SKM-1 (cell line): ENCODE results near the gene SLC24A4.
A peak's percentile ranks its signal among the peaks of the same experiment; 100 is the strongest.

Source experiments
- DNase-seq: peaks from one replicate; lab custom pipeline; 2025; ENCODE audit not compliant: unreplicated experiment; lab: John Stamatoyannopoulos, UW

Gene SLC24A4

GRCh38 chr14:92360651-92361370 is 37.8 kb downstream of the SLC24A4 start:
- no peak for DNase-seq

- DNase-seq: no peak
These were observed 39.8 kb downstream of the SLC24A4 start for GRCh38 chr14:92362781-92363235.

GRCh38 chr14:92366237-92366636 is 43.3 kb downstream of the SLC24A4 start:
- DNase-seq: no peak

DNA sequence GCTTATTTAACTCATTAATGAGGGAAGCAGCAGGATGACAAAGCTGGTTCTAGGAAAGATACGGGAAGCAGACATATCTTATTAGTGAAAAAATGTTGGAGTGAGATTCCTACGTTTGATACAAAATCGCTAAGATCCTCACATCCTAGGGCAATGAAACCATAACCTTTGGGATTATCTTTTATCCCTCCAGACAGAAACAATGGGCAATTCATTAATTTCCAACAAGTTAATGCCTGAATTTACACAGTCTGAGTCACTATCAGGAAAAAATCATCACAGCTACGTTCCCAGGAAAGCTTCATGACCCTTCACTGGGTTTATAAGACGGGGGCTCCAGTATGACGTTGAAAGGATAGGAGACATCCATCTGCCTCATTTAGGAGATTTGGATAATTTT is 45.0 kb downstream of the SLC24A4 start:
- DNase-seq: no peak

DNA sequence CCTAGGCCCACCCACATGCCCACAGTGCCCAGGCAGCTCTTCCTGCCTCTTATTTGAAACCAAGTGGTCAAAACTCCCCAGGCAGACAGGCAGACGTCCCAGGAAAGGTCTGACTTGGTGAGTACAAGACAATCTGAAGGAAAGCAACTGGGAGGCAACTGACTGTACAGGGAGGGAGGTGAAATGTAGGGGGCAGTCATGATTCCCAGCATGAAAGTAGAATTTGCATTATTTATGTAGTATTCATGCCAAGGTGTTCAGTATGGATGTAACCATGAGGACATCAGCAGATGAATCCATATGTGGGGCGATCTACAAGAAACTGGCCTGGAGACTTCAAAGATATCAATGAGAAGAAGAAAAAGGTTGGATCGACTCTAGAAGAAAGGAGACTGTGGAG is 46.1 kb downstream of the SLC24A4 start:
- DNase-seq: no peak

GRCh38 chr14:92372230-92372629 is 49.3 kb downstream of the SLC24A4 start:
- DNase-seq: no peak

DNA sequence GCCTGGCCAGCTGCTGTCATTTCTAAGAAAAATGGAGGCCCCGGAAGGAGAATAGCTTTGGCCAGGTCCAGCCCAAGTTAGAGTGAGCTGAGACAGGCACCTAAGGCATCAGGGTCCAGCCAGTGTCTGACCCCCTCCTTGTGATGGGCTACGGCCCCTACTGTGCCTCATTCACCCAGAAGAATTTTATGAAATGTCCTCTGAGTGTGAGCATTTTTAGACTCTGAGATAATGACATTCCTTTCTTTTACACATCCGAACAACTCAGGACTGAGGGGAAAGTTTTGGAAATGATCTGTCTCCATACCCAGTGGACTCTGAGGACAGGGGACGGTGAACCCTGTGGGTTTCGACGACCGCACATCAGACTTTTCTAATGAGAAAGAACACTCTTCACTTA is 50.4 kb downstream of the SLC24A4 start:
- DNase-seq: no peak

GRCh38 chr14:92380131-92380530 is 57.2 kb downstream of the SLC24A4 start:
- DNase-seq: no peak

DNA sequence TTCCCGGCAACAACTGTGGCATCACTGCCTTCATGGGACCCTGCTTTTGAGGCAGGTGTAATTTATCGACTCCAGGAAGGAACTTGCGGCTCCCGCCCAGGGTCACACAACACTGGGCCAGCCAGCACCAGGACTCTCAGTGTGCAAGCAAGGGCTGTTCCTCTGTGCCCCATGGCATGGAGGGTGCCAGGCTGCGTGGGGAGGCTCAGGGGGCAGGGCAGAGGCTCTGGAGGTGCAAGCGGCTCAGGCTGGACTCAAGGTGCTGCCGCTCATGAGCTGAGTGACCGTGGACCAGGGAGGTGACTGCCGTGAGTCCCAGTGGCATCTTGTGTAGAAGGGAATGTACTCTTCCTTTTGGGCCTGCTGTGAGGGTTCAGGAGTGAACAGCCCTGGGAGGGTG is 57.6 kb downstream of the SLC24A4 start:
- DNase-seq: no peak

GRCh38 chr14:92382677-92383076 is 59.7 kb downstream of the SLC24A4 start:
- DNase-seq: no peak

DNA sequence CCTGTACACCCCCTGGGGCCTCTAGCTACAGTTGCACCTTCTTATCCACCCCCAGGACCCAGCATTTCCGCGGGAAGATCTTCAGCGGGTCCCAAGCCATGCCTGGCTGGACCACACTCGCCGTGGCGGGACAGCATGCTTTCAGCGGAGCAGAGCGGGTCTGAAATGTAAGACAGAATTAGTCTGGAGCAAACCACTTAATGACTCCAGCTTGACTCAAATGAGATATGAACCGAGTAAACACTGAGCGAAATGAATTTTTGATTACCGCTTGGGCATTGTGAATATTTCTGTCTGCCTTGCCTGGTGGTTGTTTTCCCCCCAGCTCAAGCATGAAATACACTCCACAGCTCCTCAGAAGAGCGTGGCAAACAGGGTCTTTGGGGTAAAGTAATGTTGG is 60.8 kb downstream of the SLC24A4 start:
- DNase-seq: no peak

DNA sequence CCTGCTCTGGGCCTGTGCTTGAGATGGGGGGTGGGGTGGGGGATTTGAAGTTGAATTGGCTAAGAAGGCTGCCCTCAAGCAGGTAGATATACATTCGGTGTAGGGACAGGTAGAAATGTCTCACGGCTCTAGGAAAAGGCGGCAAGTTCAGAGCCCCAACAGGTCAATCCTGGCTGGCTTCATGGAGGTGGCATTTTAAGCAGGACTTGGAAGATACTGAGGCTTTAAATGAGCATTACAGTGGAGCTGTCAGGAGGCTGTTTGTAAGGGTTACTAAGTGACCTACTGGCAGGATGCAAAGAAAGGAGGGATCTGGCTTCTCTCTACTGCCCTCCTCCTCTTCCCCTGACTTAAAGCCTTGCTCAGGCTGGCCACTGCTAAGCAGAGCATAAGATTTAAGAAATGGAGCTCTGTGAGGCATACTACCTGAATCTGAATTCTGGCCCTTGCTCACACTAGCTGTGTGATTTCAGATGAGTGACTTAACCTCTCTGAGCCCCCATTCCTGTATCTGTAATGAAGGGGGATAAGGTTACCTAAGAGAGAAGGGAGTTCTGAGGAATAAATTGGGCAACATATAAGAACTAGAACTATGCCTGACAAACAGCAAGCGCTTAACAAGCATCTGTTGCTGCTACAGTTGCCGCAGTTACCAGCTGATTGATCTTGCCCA is 61.6 kb downstream of the SLC24A4 start:
- no peak for DNase-seq

- no peak for DNase-seq
These were observed 62.6 kb downstream of the SLC24A4 start for GRCh38 chr14:92385561-92385960.

- no peak for DNase-seq
These were observed 63.2 kb downstream of the SLC24A4 start for GRCh38 chr14:92386165-92386564.

- peak; percentile 57 for DNase-seq
These were observed 63.7 kb downstream of the SLC24A4 start for GRCh38 chr14:92386637-92387036.

GRCh38 chr14:92387578-92387977 is 64.6 kb downstream of the SLC24A4 start:
- no peak for DNase-seq

GRCh38 chr14:92389598-92390158 is 66.7 kb downstream of the SLC24A4 start:
- DNase-seq: no peak

- no peak for DNase-seq
These were observed 68.8 kb downstream of the SLC24A4 start for GRCh38 chr14:92391726-92392125.

DNA sequence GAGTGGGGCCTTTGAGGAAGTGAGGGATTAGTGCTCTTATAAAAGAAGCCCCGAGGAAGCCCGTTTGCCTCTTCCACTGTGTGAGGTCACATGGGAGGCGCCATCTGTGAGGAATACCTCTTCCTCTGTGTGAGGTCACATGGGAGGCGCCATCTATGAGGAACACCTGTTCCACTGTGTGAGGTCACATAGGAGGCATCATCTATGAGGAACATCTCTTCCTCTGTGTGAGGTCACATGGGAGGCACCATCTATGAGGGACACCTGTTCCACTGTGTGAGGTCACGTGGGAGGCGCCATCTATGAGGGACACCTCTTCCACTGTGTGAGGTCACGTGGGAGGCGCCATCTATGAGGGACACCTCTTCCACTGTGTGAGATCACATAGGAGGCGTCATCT is 69.7 kb downstream of the SLC24A4 start:
- DNase-seq: no peak

DNA sequence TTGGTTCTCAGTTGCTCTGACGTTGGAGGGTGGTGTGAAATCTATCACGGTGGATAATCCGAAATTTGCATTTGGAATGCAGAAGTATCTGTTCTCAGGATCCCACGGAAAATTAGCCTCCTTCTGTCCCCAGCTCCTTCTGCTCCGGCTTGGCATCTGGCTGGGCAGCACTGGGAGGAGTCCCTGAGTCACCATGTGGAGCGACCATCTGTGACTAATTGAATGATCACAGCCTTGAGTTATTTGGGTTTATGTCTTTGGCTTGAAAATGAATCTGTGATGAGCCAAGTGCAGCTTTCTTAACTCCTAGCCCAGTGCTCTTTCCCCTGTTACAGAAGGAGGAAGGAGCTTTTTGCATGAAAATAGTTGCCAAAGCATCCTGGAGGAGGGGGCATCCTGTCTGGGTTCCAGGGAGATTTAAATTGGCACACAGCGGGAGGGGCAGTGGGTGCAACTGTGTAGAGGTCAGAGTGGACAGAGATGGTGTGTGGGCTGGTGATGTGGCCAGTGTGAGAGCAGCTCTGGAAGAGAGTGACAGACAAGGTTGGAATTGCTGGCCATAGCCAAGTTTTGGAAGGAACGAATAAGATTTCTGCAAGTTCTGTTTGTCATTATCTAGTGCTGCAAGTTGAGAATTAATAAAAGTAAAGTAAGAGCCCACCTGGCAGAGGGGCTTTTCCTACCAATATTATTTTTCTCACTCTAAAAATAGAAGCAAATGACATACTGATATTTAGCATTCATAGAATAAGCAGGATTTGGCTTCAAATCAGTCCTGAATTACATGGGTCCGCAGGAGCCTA is 74.4 kb downstream of the SLC24A4 start:
- no peak for DNase-seq

GRCh38 chr14:92397953-92398564 is 75.1 kb downstream of the SLC24A4 start:
- no peak for DNase-seq
